Endodermal cell (in vitro differentiated cells): ENCODE measurements around the gene ASTN1. TPM values are rescaled to one million over a fixed set of nuclear protein-coding genes. Genes with fewer than 3 reads are reported as not detected.

Experiments used
- DNase-seq: peaks from one replicate; pipeline ENCODE4 v3.0.0-alpha.2; 2017
- H3K27ac ChIP-seq: 2 replicates; pipeline ENCODE4 v1.5.1; 2013; ENCODE audit warnings: mild to moderate bottlenecking, low read depth, low read length, moderate library complexity
- H3K27me3 ChIP-seq: 2 replicates; pipeline ENCODE4 v1.6.1; 2013; ENCODE audit warnings: mild to moderate bottlenecking, low read length, moderate library complexity; ENCODE audit not compliant: insufficient read depth, control insufficient read depth, poor library complexity, severe bottlenecking
- H3K36me3 ChIP-seq: 2 replicates; pipeline ENCODE4 v1.7.0; 2013; ENCODE audit warnings: mild to moderate bottlenecking, low read length, moderate library complexity; ENCODE audit not compliant: control insufficient read depth, insufficient read depth
- H3K4me1 ChIP-seq: one replicate; pipeline ENCODE4 v1.7.0; 2013; ENCODE audit warnings: low read length; ENCODE audit not compliant: control insufficient read depth, insufficient read depth
- H3K4me3 ChIP-seq: 2 replicates; pipeline ENCODE4 v1.5.1; 2013; ENCODE audit warnings: mild to moderate bottlenecking, low read length, moderate library complexity
- H3K9ac ChIP-seq: 2 replicates; pipeline ENCODE4 v1.6.1; 2013; ENCODE audit warnings: mild to moderate bottlenecking, low read length, moderate library complexity; ENCODE audit not compliant: poor library complexity, severe bottlenecking; ENCODE audit errors: extremely low read depth
- H3K9me3 ChIP-seq: 2 replicates; pipeline ENCODE4 v1.6.1; 2013; ENCODE audit warnings: mild to moderate bottlenecking, low read length, moderate library complexity; ENCODE audit not compliant: control insufficient read depth
- H3K27ac Mint-ChIP-seq: 2 replicates; pipeline ENCODE4 v1.8.0; 2020; ENCODE audit warnings: mixed read lengths
- H3K27me3 Mint-ChIP-seq: 2 replicates; pipeline ENCODE4 v1.8.0; 2021; ENCODE audit warnings: mild to moderate bottlenecking, mixed read lengths; ENCODE audit not compliant: insufficient read depth
- H3K36me3 Mint-ChIP-seq: 2 replicates; pipeline ENCODE4 v1.8.0; 2020; ENCODE audit warnings: low read depth, mixed read lengths
- H3K4me1 Mint-ChIP-seq: 2 replicates; pipeline ENCODE4 v1.8.0; 2020; ENCODE audit warnings: mixed read lengths
- H3K4me3 Mint-ChIP-seq: 2 replicates; pipeline ENCODE4 v1.8.0; 2020; ENCODE audit warnings: mild to moderate bottlenecking, moderate library complexity, mixed read lengths
- H3K9me3 Mint-ChIP-seq: 2 replicates; pipeline ENCODE4 v1.8.0; 2020; ENCODE audit warnings: mild to moderate bottlenecking, mixed read lengths
- CTCF ChIP-seq: fragments of 200-600 bp; sonication (generic); conservative IDR thresholded peaks from 2 replicates; pipeline ENCODE4 v1.5.0; 2021; ENCODE audit warnings: antibody characterized with exemption, mild to moderate bottlenecking
- WGBS, 2 experiments: methylation state at CpG; one replicate each; pipeline versions ENCODE4 v1.1.5 to v1.1.7; 2013; ENCODE audit warnings: missing lambda C conversion rate in 2 of 2, mixed read lengths in 1 of 2; ENCODE audit not compliant: insufficient coverage in 1 of 2, insufficient read length in 1 of 2; 5-methylcytosine and 5-hydroxymethylcytosine counted together
- total RNA-seq, 2 donors: library from RNA; stranded (reverse); fragmentation: NEBNext Ultra II Directional in 1 of 2; extraction: Animal tissue kit (Norgen Biotek cat#: 25700) in 1 of 2; gene quantifications; 2 replicates in 1 of 2; 3 replicates in 1 of 2; pipeline ENCODE4 v1.2.1, GENCODE V29; 2021

Gene ASTN1
- total RNA-seq, 2 donors from 2014 or later = 0.31 to 0.70 TPM

- peaks cover 26% of the 10 kb centered on the region for H3K27me3 Mint-ChIP-seq
- H3K4me1 Mint-ChIP-seq = no peaks in the 10 kb centered on the region
- H3K27me3 ChIP-seq = peaks cover 31% of the 10 kb centered on the region
- WGBS, 2 experiments = 92 to 94% methylated on average over 10 to 12 of the region's 12 CpGs
- H3K9me3 Mint-ChIP-seq = no peaks in the 10 kb centered on the region
- no peaks in the 10 kb centered on the region for H3K9me3 ChIP-seq
- no peak overlapping the region for H3K27ac Mint-ChIP-seq
- H3K4me3 Mint-ChIP-seq = no peak overlapping the region
- H3K36me3 ChIP-seq = no peaks in the 10 kb centered on the region
- no peak for DNase-seq
- no peaks in the 10 kb centered on the region for H3K4me1 ChIP-seq
- no peak overlapping the region for H3K9ac ChIP-seq
- no peak overlapping the region for H3K27ac ChIP-seq
- no peaks in the 10 kb centered on the region for H3K36me3 Mint-ChIP-seq
- no peak overlapping the region for H3K4me3 ChIP-seq
- TF ChIP-seq CTCF = no peak
Measured at GRCh38 chr1:177017287-177017852, 147.1 kb downstream of the ASTN1 start.

GRCh38 chr1:177014325-177014724 is 150.2 kb downstream of the ASTN1 start:
- Mint-ChIP-seq H3K9me3 (no peaks in the 10 kb centered on the region), H3K36me3 (no peaks in the 10 kb centered on the region), H3K4me1 (no peaks in the 10 kb centered on the region), H3K27ac (no peak overlapping the region), H3K27me3 (peaks cover 10% of the 10 kb centered on the region), H3K4me3 (no peak overlapping the region)
- Histone ChIP-seq H3K27ac (no peak overlapping the region), H3K9ac (no peak overlapping the region), H3K27me3 (peaks cover 26% of the 10 kb centered on the region), H3K4me1 (no peaks in the 10 kb centered on the region), H3K36me3 (no peaks in the 10 kb centered on the region), H3K9me3 (no peaks in the 10 kb centered on the region), H3K4me3 (no peak overlapping the region)
- WGBS, 2 experiments = 83 to 86% methylated on average over 1 to 3 of the region's 3 CpGs
- no peak for DNase-seq
- no peak for TF ChIP-seq CTCF

- 82 to 90% methylated on average over 2 of the region's 2 CpGs for WGBS, 2 experiments
- TF ChIP-seq CTCF = no peak
- H3K27me3 Mint-ChIP-seq = peaks cover 12% of the 10 kb centered on the region
- H3K4me1 Mint-ChIP-seq = no peaks in the 10 kb centered on the region
- no peak overlapping the region for H3K27ac Mint-ChIP-seq
- DNase-seq = no peak
- H3K4me3 Mint-ChIP-seq = no peak overlapping the region
- H3K9me3 Mint-ChIP-seq = no peaks in the 10 kb centered on the region
- H3K4me3 ChIP-seq = no peak overlapping the region
- H3K9ac ChIP-seq = no peak overlapping the region
- H3K27me3 ChIP-seq = peaks cover 16% of the 10 kb centered on the region
- H3K4me1 ChIP-seq = no peaks in the 10 kb centered on the region
- H3K36me3 ChIP-seq = no peaks in the 10 kb centered on the region
- H3K36me3 Mint-ChIP-seq = no peaks in the 10 kb centered on the region
- H3K27ac ChIP-seq = no peak overlapping the region
- no peaks in the 10 kb centered on the region for H3K9me3 ChIP-seq
Measured at GRCh38 chr1:177012342-177012925, 152.1 kb downstream of the ASTN1 start.
